AG09309 (cell line): Measurements from ENCODE around the gene GRAMD4.

Source experiments
- DNase-seq: peaks from one replicate; pipeline ENCODE4 v3.0.0-alpha.2; 2010; ENCODE audit warnings: low read depth
- H3K4me3 ChIP-seq: 2 replicates; pipeline ENCODE4 v1.5.1; 2011; ENCODE audit warnings: mild to moderate bottlenecking, low read depth, low read length, moderate library complexity; ENCODE audit not compliant: control insufficient read depth
- TF ChIP-seq, protein P1 (sequence below): IDR thresholded peaks from 2 replicates; pipeline ENCODE4 v1.5.1; 2011; ENCODE audit warnings: mild to moderate bottlenecking, low read depth, low read length, inconsistent platforms; ENCODE audit not compliant: insufficient read depth, control insufficient read depth; ENCODE audit errors: missing control alignments

GRAMD4 gene

DNA sequence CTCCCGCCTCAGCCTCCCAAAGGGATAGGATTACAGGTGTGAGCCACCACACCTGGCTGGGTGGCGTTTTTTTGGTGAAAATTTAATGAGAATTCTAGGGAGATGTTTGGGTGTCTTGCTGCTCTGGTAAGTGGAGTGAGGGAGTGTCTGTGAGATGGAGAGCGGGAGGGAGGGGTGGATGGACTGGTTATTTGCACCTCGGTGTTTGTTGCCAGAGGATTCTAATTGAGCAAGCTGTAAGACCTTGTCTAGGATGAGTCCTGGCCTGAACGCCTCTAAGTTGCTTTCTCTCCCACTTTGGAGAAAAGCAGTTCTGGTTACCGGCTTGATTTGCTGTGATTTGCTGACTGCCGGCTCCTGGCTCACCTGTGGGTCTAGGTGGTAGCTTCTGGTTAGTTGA lies 22.0 kb upstream of the GRAMD4 start:
- H3K4me3 ChIP-seq: no peak overlapping the region
- DNase-seq: no peak
- TF ChIP-seq, protein P1, sequence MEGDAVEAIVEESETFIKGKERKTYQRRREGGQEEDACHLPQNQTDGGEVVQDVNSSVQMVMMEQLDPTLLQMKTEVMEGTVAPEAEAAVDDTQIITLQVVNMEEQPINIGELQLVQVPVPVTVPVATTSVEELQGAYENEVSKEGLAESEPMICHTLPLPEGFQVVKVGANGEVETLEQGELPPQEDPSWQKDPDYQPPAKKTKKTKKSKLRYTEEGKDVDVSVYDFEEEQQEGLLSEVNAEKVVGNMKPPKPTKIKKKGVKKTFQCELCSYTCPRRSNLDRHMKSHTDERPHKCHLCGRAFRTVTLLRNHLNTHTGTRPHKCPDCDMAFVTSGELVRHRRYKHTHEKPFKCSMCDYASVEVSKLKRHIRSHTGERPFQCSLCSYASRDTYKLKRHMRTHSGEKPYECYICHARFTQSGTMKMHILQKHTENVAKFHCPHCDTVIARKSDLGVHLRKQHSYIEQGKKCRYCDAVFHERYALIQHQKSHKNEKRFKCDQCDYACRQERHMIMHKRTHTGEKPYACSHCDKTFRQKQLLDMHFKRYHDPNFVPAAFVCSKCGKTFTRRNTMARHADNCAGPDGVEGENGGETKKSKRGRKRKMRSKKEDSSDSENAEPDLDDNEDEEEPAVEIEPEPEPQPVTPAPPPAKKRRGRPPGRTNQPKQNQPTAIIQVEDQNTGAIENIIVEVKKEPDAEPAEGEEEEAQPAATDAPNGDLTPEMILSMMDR: no peak

DNA sequence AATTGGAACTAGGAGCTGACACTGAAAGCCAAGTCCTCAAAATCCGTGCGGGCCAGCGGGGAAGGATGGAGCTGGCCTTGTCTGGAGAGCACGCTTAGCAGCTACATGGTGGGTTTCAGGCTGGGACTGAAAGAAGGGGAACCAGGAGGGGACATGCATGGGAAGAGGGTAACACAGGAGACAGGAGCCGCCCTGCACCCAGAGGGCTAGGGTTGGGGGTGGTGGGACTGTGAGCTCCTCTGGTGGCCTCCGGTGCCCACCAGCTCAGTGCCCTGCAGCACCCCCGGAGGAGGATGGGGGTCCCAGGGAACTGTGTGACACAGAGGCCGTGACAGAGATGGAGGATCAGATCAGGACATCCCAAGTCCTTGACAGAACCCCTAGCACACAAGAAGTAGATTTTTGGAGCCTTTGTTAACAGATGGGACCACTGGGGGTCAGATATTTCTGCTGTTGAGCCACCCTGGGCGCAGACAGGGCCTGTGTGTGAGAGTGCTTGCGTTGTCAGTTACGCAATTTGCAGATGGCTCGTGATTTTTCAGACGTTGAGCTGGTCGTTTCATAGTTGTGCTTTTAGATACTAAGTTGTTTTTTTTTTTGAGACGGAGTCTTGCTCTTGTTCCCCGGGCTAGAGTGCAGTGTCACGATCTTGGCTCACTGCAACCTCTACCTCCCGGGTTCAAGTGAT lies 21.3 kb upstream of the GRAMD4 start:
- H3K4me3 ChIP-seq: no peak overlapping the region
- DNase-seq: no peak
- TF ChIP-seq, protein P1: no peak

DNA sequence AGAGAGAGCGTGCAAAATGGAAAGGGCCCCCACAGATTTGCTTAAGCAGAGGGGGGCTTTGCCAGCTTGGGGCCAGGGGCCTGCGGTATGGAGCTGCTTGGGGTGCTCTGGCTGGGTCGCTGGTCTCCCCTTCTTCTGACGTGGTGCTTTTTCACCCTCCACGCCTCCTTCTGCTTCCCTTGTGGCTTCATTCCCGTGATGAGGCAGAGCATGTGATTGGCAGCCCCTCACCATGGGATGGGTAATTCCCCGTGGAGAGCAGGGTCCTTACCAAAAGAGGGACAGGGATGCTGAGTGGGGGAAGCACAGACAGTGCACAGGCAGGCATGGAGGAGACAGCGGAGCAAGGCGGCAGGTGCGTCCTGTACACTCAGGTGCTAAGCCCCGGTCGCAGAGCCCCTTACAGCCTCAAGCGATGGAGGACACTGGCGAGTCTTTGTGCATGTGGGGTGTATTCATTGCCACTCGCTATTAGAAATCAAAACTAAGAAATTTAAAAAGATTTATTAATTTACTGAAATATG lies 19.9 kb upstream of the GRAMD4 start:
- TF ChIP-seq, protein P1: no peak
- H3K4me3 ChIP-seq: no peak overlapping the region
- no peak for DNase-seq

DNA sequence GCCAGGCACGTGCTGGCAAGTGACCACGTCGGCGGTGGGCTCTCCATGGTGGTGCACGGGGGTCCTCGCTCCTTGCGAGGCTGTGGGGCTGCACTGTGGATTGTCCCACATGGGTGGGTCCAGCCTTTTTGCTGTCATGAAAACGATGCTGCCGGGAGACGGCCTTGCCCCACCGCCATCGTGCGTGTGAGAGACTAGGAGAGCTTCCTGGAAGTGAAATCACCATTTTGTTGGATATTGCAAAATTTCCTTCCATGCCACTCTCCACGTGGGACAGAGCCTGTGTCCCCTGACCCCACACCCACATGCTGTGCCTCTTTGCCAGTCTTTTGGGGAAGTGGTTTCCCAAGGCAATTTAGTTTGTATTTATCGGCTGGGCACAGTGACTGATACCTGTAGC lies 18.2 kb upstream of the GRAMD4 start:
- no peak overlapping the region for H3K4me3 ChIP-seq
- TF ChIP-seq, protein P1: no peak
- DNase-seq: no peak

DNA sequence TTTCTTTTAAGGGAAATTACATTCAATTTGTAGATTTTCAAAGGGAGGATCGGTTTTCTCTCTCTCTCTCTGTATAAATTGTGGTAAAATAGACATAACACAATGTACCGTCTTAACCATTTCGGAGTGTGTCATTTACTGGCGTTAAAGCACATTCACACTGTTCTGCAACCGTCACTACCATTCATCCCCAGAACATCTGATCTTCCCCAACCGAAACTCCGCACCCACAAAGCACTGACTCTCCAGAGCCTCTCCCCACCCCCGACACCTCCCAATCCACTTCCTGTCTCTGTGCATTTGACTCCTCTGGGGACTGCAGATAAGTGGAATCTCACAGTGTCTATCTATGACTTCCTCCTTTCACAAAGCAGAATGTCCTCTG lies 15.9 kb upstream of the GRAMD4 start:
- TF ChIP-seq, protein P1: no peak
- no peak for DNase-seq
- H3K4me3 ChIP-seq: no peak overlapping the region

DNA sequence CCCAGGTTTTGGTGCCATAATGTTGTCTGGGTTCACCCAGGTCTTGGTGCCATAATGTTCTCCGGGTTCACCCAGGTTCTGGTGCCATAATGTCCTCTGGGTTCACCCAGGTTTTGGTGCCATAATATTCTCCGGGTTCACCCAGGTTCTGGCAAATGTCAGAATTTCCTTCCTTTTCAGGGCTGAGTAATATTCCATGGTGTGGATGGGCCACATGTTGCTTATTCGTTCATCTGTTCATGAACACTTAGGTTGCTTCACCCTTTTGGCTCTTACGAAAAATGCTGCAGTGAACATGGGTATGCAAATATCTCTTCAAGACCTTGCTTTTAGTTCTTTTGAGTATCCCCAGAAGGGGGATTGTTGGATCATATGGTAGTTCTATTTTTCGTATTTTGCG lies 15.1 kb upstream of the GRAMD4 start:
- TF ChIP-seq, protein P1: no peak
- DNase-seq: no peak
- H3K4me3 ChIP-seq: no peak overlapping the region

DNA sequence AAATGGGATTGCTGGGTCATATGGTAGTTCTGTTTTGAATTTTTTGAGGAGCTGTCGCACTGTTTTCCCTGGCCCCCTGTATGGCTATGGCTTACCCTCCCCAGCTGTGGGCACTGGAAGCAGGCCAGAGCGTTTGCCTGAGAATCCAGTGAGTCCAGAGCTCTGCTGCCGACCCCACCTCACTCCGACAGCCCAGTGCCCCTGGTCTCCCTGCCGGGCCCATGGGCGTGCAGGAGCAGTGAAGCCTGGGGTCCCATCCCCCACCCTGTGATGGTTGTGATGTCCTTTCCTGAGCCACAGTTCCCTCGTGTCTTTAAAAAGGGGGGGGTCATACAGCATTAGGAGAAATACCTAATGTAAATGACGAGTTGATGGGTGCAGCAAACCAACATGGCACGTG lies 13.3 kb upstream of the GRAMD4 start:
- TF ChIP-seq, protein P1: no peak
- no peak for DNase-seq
- no peak overlapping the region for H3K4me3 ChIP-seq
